ENCODE results near the gene ZNRF3. TPM values are rescaled to one million over a fixed set of nuclear protein-coding genes. Genes with fewer than 3 reads are reported as not detected.
"Not testable (repeated sequence)": the region's sequence is repeated elsewhere in the genome, so short reads cannot be mapped to it uniquely, and the experiment has no call there.

Gene ZNRF3
- total RNA-seq, 1 donor from 2014 or later: 7.4 TPM

- no peak for DNase-seq
Observed at GRCh38 chr22:29070490-29070889, 187.1 kb downstream of the ZNRF3 start.

- DNase-seq: no peak
Observed at GRCh38 chr22:29071261-29072045, 188.1 kb downstream of the ZNRF3 start.

GRCh38 chr22:29072193-29072978 lies 189.0 kb downstream of the ZNRF3 start:
- peak; percentile 38 for DNase-seq

GRCh38 chr22:29072979-29073617 lies 189.7 kb downstream of the ZNRF3 start, which contains the start of gene KREMEN1:
Gene KREMEN1 (plus strand): TSS chr22:29073035. CDS start chr22:29073131, 96 bp downstream.
- no peak for DNase-seq

GRCh38 chr22:29073618-29074275 lies 190.4 kb downstream of the ZNRF3 start:
- DNase-seq: peak; percentile 41

- DNase-seq: no peak
Observed at GRCh38 chr22:29074276-29074772, 191.0 kb downstream of the ZNRF3 start.

- peak; percentile 65 for DNase-seq
Observed at GRCh38 chr22:29078036-29078868, 194.9 kb downstream of the ZNRF3 start.

- DNase-seq: no peak
Observed at GRCh38 chr22:29078869-29079207, 195.5 kb downstream of the ZNRF3 start.

- DNase-seq: peak; percentile 61
Observed at GRCh38 chr22:29079218-29079901, 196.0 kb downstream of the ZNRF3 start.

- peak; percentile 64 for DNase-seq
Observed at GRCh38 chr22:29080106-29080975, 197.0 kb downstream of the ZNRF3 start.

- DNase-seq: no peak
Observed at GRCh38 chr22:29081517-29082236, 198.3 kb downstream of the ZNRF3 start.

GRCh38 chr22:29082826-29083545 lies 199.6 kb downstream of the ZNRF3 start:
- no peak for DNase-seq

GRCh38 chr22:29083576-29083932 lies 200.2 kb downstream of the ZNRF3 start:
- not testable (repeated sequence) for DNase-seq

GRCh38 chr22:29083933-29084591 lies 200.7 kb downstream of the ZNRF3 start:
- no peak for DNase-seq

GRCh38 chr22:29087012-29087411 lies 203.6 kb downstream of the ZNRF3 start:
- peak; percentile 10 for DNase-seq

GRCh38 chr22:29088809-29089208 lies 205.4 kb downstream of the ZNRF3 start:
- no peak for DNase-seq

GRCh38 chr22:29089507-29089906 lies 206.1 kb downstream of the ZNRF3 start:
- no peak for DNase-seq

- DNase-seq: no peak
Observed at GRCh38 chr22:29090039-29090438, 206.7 kb downstream of the ZNRF3 start.
